ENCODE results near the gene CIB4. TPM values are rescaled to one million over a fixed set of nuclear protein-coding genes. Genes with fewer than 3 reads are reported as not detected.

The CIB4 gene
- total and polyA plus RNA-seq, 9 of the 15 experiments (the other 6 are each of a cell fraction or from before 2014, with no cell fraction given): not detected

- Histone ChIP-seq H3K9me3 (replicated peaks; ENCODE audit: control insufficient read depth, insufficient read depth, low read depth, low read length) (no peaks in the 10 kb centered on the region), H3K9me1 (ENCODE audit: control insufficient read depth, insufficient read depth, low read length) (no peaks in the 10 kb centered on the region), H3K4me1 (replicated peaks in 1 of 2; ENCODE audit: control insufficient read depth in 2 of 2, insufficient read depth in 2 of 2, low read length in 2 of 2) (no peaks in the 10 kb centered on the region; a peak in 1 of 5 replicates), H2AFZ (ENCODE audit: low read depth, low read length) (no peak overlapping the region), H3K27me3 (ENCODE audit: control insufficient read depth in 2 of 2, insufficient read depth in 2 of 2, low read length in 2 of 2) (peaks cover 22 to 42% of the 10 kb centered on the region in 2 experiments), H3K79me2 (ENCODE audit: control insufficient read depth, insufficient read depth, low read length) (no peaks in the 10 kb centered on the region), H4K20me1 (replicated peaks; ENCODE audit: control insufficient read depth, insufficient read depth, low read length) (no peaks in the 10 kb centered on the region), H3K9ac (ENCODE audit: insufficient read depth in 1 of 2, low read depth in 2 of 2, low read length in 2 of 2) (no peak overlapping the region), H3K36me3 (ENCODE audit: control insufficient read depth, insufficient read depth, low read length) (no peaks in the 10 kb centered on the region), H3K27ac (ENCODE audit: extremely low read depth, low read depth, low read length) (no peak overlapping the region), H3K4me3 (no peak overlapping the region), H3K4me2 (ENCODE audit: insufficient read depth, low read length) (no peak overlapping the region)
- intact Hi-C loops (cut with micrococcal nuclease) (no loop called here), in situ Hi-C loops (cut with MboI) (no loop called here)
- 0% methylated on average over 5 of the region's 5 CpGs for WGBS (ENCODE audit: insufficient coverage, low coverage, missing lambda C conversion rate)
- POLR2A ChIA-PET: interaction anchor here (0.6 to 1.6 kb wide), 6 partner anchors 9 to 44 kb away, joined by 3 to 4 read pairs (median 3); no protein-coding TSS in a partner anchor
- CTCF ChIA-PET (ENCODE audit: low intra/inter-chr PET ratio): no interaction called here
- BruUV-seq (replicated peaks): no TSS peak
- no peak for FAIRE-seq
- TF ChIP-seq PML (IDR thresholded peaks at IDR 0.05; ENCODE audit: low read length) (no peak), ZNF707 (CRISPR knock-in tag; conservative IDR thresholded peaks at IDR 0.05) (no peak), DDX20 (tag; IDR thresholded peaks at IDR 0.05; ENCODE audit: low read depth) (no peak), BACH1 (tag; IDR thresholded peaks at IDR 0.05) (no peak), ZNF124 (CRISPR knock-in tag; IDR thresholded peaks at IDR 0.05) (no peak), GTF2F1 (IDR thresholded peaks at IDR 0.05; ENCODE audit: low read depth, low read length) (no peak), NONO (IDR thresholded peaks at IDR 0.05; ENCODE audit: low read depth in 2 of 2, low read length in 1 of 2) (no peak), CBFA2T3 (IDR thresholded peaks at IDR 0.05) (no peak), ZNF41 (CRISPR knock-in tag; conservative IDR thresholded peaks at IDR 0.05) (no peak), HCFC1 (IDR thresholded peaks at IDR 0.05; ENCODE audit: low read depth, low read length) (no peak), SRF (CRISPR knock-in tag; IDR thresholded peaks at IDR 0.05) (no peak)
- DNase-seq (ENCODE audit: extremely low read depth in 1 of 4, low spot score in 3 of 4): no peak
- no peak for ATAC-seq
Measured at GRCh38 chr2:26542194-26542455, 99.0 kb downstream of the CIB4 start.
